Choroid plexus epithelial cell (primary cell): ENCODE data around the gene NTMT1.

ENCODE experiments used
- DNase-seq: peaks from one replicate; pipeline ENCODE4 v3.0.0-alpha.2; 2010; ENCODE audit warnings: low read depth
- H3K4me3 ChIP-seq: 2 replicates; pipeline ENCODE4 v1.5.1; 2011; ENCODE audit warnings: low read depth, mild to moderate bottlenecking, control low read depth, low read length, moderate library complexity
- CTCF ChIP-seq: conservative IDR thresholded peaks from 2 replicates; pipeline ENCODE4 v1.5.1; 2011; ENCODE audit warnings: low read depth, mild to moderate bottlenecking, control low read depth, inconsistent platforms, low read length, moderate library complexity

NTMT1 gene

GRCh38 chr9:129673602-129674001 is 47.6 kb downstream of the NTMT1 start:
- DNase-seq = no peak
- no peak for TF ChIP-seq CTCF
- no peak overlapping the region for H3K4me3 ChIP-seq

- TF ChIP-seq CTCF = no peak
- no peak overlapping the region for H3K4me3 ChIP-seq
- no peak for DNase-seq
These were observed 48.3 kb downstream of the NTMT1 start for GRCh38 chr9:129674229-129674628.

GRCh38 chr9:129675620-129676019 is 49.7 kb downstream of the NTMT1 start:
- DNase-seq = peak; percentile 21
- TF ChIP-seq CTCF = no peak

GRCh38 chr9:129676287-129676686 is 50.3 kb downstream of the NTMT1 start:
- DNase-seq = no peak
- no peak for TF ChIP-seq CTCF
- no peak overlapping the region for H3K4me3 ChIP-seq

More at GRCh38 chr9:129675620-129676019, 49.7 kb downstream of the NTMT1 start:
- H3K4me3 ChIP-seq = no peak overlapping the region

GRCh38 chr9:129676975-129677374 is 51.0 kb downstream of the NTMT1 start:
- DNase-seq = no peak
- no peak for TF ChIP-seq CTCF
- H3K4me3 ChIP-seq = no peak overlapping the region

- no peak for TF ChIP-seq CTCF
- DNase-seq = peak; percentile 13
These were observed 51.5 kb downstream of the NTMT1 start for GRCh38 chr9:129677456-129677855.

GRCh38 chr9:129678844-129679243 is 52.9 kb downstream of the NTMT1 start:
- DNase-seq = no peak
- TF ChIP-seq CTCF = no peak
- H3K4me3 ChIP-seq = no peak overlapping the region

More at GRCh38 chr9:129677456-129677855, 51.5 kb downstream of the NTMT1 start:
- H3K4me3 ChIP-seq = no peak overlapping the region
